AG10803 (cell line): ENCODE measurements around the gene TGFBR2.

Experiments
- DNase-seq: peaks from one replicate; pipeline ENCODE4 v3.0.0; 2010; ENCODE audit warnings: low read depth
- H3K4me3 ChIP-seq: 2 replicates; pipeline ENCODE4 v1.5.1; 2011; ENCODE audit warnings: mild to moderate bottlenecking, low read length, control low read depth
- TF ChIP-seq, protein P1 (sequence below): conservative IDR thresholded peaks from 2 replicates; pipeline ENCODE4 v1.5.1; 2011; ENCODE audit warnings: mild to moderate bottlenecking, low read length, control low read depth, inconsistent platforms

The TGFBR2 gene

GRCh38 chr3:30644615-30645014 is 38.2 kb downstream of the TGFBR2 start:
- DNase-seq = peak; percentile 85
- no peak overlapping the region for H3K4me3 ChIP-seq

DNA sequence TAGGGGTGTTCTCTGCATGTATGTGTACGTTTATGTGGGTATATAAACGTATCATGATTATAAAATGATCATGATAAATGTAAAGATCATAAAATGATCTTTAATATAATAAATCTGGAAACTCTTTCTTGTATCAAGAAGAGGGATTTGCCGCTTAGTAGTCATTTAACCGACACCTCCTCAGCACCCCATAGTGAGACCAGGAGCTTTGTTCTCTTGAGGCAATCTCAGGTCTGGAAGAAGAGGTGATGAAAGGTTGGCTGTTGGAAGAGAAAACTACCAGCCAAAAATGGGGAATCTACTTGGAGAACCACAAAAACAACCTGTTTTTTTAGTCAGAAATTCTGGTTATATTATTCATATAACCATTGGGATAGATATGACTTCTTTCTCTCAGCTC is 38.7 kb downstream of the TGFBR2 start:
- no peak for DNase-seq
- no peak overlapping the region for H3K4me3 ChIP-seq

More at GRCh38 chr3:30644615-30645014, 38.2 kb downstream of the TGFBR2 start:
- TF ChIP-seq, protein P1, sequence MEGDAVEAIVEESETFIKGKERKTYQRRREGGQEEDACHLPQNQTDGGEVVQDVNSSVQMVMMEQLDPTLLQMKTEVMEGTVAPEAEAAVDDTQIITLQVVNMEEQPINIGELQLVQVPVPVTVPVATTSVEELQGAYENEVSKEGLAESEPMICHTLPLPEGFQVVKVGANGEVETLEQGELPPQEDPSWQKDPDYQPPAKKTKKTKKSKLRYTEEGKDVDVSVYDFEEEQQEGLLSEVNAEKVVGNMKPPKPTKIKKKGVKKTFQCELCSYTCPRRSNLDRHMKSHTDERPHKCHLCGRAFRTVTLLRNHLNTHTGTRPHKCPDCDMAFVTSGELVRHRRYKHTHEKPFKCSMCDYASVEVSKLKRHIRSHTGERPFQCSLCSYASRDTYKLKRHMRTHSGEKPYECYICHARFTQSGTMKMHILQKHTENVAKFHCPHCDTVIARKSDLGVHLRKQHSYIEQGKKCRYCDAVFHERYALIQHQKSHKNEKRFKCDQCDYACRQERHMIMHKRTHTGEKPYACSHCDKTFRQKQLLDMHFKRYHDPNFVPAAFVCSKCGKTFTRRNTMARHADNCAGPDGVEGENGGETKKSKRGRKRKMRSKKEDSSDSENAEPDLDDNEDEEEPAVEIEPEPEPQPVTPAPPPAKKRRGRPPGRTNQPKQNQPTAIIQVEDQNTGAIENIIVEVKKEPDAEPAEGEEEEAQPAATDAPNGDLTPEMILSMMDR = no peak

DNA sequence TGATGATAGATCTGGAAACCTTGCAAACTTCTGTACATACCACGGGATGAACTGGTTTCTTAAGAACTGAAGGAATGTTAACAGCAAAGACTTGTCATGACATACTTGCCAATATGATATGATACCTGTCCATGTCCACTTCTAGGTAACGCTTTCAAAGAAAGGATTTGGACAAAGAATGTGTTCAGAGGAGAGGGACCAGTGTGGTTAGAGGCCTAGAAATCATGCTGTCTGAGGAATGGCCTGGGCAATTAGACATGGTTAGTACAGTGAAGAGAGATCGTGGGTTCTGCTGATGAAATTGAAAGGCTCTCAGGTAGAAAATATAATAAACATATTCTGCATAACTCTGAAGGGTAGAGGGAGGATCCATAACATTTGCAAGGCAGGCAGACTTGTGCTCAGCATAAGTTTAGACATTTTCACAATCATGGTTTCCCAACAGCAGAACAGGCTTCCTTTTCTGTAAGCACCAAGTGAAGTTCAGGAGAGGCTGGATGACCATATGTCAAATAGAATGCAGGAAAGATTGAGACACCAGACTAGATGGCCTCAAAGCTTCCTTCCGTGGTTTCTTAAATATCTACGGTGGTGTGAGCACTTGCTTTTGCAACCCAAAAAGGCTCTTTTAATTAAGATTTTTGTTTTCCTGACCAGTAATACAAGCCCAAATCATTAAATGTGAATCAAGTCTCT is 39.9 kb downstream of the TGFBR2 start:
- TF ChIP-seq, protein P1 = no peak
- H3K4me3 ChIP-seq = no peak overlapping the region
- DNase-seq = peak; percentile 95

More for the DNA sequence above, 38.7 kb downstream of the TGFBR2 start:
- TF ChIP-seq, protein P1 = no peak

GRCh38 chr3:30646961-30647752 is 40.8 kb downstream of the TGFBR2 start:
- TF ChIP-seq, protein P1 = no peak
- DNase-seq = no peak
- H3K4me3 ChIP-seq = no peak overlapping the region

GRCh38 chr3:30648670-30649357 is 42.4 kb downstream of the TGFBR2 start:
- no peak for DNase-seq
- no peak overlapping the region for H3K4me3 ChIP-seq
- TF ChIP-seq, protein P1 = no peak

GRCh38 chr3:30649572-30650318 is 43.3 kb downstream of the TGFBR2 start:
- peak; percentile 63 for DNase-seq
- no peak overlapping the region for H3K4me3 ChIP-seq
- TF ChIP-seq, protein P1 = no peak
